GM19043 (cell line): ENCODE results near the gene ISL2.

Experiments used
- ATAC-seq: cut with Tn5 transposase; IDR thresholded peaks from one replicate; pipeline ENCODE4 v1.9.1; 2021; ENCODE audit warnings: low read depth; ENCODE audit not compliant: unreplicated experiment

The ISL2 gene

DNA sequence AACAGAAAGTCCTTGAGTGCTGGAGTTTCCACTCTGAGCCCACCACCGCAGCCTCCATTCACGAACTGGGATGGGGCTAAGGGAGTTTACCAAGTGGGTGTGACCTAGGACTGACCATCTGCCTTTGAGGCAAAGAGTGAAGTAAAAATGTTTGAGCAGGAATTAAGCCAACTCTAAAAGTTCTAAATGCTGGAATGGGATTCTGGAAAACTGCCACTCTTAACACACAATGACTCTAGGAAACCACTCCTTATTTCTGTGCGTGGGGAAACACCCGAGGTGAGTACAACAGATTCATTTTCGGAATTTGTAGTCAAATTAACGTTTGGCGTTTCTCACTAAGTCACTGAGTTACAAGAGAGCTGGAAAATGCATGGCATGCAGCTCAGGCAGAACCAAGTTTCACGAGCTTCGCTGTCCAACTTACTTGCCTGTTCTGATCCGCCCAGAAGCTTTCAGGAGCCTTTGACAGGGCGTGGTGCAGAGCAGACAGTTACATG is 31.6 kb downstream of the ISL2 start:
- no peak for ATAC-seq

DNA sequence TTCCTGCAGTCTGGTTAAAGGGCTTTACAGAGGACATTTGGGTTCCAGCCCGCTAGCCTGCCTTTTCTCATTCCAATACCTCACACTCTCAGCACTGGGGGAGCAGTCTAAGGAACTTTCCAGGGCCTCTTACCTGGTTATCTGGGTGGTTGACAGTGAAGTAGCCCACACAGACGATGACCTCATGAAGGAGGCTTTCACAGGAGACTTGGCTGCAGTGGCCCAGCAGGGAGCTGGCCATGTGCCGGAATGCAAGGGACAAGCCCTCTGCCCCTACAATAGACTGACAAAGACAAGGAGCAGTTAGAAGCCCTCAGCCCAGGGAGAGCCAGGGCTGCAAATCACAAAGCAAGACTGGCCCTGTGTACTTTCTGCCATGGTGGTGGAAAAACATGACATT is 39.5 kb downstream of the ISL2 start:
- ATAC-seq = no peak

DNA sequence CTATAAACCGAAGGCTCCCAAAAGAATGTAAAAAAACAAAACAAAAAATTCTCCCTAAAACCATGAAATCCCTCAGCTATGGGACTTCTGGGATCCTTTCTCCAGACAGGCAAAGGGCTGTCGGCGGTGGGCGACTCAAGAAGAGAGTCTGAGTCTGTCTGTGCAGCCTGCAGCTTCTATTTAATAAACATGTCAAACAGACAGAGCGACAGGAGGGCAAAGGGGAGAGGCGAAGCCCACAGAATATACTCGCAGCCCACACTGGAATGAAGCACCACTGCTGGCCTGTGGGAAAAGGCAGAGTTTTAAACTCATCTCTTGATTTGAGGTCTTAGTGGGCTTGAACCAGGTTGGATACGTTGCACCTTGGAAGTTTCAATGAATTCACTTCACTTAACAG is 40.2 kb downstream of the ISL2 start:
- no peak for ATAC-seq

DNA sequence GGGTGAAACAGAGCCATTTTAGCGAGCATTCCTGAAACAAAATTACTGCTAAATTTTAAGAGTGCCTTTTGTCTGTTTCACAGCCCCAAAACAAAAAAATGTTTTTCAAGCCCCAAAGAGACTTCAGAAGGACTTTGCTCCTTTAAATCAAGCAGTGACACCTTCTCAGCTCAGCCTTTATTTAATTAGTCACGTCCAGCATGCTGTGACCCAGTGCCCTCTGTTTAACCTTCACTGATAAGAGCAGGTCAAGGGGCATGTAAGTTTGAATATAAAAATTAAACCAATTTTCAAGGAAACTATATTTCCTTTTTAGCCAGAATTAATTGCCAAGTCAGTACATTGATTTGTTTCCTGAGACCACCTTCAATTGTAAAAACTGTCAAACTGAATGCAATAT is 40.6 kb downstream of the ISL2 start:
- ATAC-seq = no peak

DNA sequence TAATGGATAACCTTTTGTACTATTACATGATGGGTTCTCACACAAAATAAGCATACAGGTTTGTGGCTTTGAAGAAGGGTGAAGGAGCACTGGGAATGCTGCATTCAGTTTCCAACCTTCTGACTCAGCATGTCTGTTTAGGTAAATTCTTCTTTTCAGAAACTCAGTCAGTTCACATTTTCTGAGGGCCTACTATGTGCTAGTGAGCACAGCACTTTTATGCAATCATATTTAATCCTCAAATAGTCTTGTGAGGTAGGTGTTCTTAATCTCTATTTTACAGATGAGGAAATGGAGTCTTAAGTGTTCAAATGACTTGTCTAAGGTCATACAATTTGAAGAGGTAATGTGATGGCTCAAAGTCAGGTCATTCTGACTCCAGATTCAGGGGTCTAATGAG is 41.2 kb downstream of the ISL2 start:
- ATAC-seq = no peak

DNA sequence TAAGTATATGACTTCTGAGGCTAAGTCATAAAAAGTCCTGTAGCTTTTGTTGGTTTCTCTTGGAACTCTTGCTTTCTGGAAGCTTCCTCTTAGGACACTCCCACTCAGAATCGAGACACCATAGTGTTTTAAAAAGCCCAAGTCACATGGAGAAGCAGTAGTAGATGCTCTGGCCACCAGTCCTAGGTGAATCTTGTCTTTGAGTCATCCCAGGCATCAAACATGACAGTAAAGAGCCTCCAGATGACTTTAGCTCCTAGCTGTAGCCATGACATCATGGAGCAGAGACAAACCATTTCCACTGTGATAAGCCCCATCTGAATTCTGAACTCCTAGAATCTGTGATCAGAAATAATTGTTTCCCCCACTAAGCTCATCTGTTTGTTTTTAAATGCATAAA is 42.1 kb downstream of the ISL2 start:
- ATAC-seq = no peak

DNA sequence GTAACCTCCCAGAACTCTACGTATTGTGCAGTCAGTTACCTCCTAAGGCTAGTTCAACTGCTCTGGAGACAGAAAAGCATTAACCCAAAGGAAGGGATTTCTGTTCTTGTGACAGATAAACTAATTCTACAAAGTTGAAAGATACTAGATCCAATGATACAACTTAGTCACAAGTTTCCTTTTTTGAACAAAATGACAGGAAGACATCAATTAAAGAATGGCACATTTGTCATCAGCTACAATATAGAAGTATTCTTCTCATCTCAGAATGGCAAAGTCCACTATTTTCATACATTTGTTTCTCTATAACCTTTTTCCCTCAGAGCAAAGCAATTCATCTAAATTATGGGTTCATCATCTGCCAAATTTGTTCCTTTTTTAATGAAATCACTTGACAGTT is 43.7 kb downstream of the ISL2 start:
- ATAC-seq = no peak

DNA sequence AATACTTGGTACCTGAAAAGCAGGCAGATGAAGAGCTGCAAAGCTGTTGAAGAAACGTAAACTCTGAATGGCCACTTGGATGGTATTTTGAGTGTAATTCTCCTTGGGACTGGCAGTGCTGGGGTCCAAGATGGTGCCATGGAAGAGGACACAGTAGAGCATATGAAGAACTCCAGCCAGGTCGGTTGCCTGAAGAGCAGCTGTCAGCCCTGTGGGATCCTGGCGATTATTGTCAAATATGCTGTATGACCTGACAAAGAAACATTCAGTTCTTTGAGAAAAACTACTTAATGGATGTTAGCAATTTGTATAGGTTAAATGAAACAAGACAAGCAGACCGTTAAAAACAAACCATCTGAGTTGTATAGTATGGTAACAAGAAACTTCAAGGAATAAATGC is 44.8 kb downstream of the ISL2 start:
- ATAC-seq = no peak

DNA sequence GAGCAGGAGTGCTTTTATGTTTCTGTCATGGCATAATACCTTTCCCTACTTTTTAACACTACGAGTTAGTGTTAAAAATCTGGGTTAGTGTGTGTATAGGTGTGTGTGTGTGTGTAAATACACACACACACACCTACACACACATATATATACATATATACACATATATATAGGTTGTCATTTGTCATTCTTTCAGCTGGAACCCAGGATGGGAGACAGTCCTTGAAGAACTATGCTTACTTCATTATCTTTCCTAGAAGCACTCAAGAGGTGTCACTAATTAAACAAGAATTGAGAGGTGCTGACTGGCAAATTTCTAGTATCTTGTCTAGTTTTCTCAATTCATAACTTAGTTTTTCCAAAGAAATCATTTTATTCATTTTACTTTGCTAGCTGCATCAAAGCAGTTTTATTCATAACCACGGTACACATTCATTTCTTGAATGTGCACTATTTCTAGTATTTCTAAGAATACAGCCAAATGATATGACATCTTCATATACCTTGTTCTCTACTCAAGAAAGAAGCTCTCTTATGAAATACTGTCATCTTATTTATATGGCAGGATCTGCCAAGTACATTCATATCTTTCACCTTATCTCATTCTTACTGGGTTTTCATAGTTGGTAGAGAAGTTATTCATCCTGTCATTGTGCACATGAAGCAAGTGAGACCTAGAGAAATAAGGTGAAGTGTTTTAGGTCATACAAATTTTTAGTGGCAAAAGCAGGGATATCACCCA is 46.6 kb downstream of the ISL2 start:
- ATAC-seq = no peak

DNA sequence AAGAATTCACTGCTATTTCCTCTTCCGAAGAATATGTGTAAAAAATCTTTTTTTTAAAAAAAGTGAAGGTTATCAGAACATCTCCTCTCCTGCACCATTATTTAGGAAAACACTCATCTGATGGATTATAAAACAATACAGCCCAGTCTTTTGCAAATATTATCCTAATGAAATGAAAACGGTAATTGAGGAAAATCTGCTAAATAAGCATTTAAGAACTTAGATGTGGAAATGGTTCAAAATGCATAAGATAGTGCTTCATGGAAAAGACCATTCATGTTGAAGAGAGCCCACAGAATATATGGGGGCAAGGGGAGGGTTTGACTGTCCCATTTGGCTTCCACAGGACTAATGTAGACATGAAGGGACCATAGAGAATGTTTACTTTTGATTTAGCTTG is 47.8 kb downstream of the ISL2 start:
- no peak for ATAC-seq

DNA sequence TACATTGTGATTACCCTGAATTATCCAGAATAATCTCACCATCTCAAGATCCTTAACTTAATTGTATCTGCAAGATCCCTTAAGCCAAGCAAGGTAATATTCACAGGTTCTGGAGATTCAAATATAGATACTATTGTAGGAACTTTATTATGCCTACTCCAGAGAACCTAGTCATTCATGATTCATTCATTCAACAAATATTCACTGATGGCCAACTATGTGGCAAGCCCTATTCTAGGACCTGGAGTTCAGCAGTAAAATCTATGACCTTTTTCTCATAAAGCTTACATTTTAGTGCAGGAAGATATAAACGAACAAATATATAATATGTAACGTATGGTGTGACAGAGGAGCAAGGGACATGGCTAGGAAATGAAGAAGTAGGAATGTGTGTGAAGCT is 49.6 kb downstream of the ISL2 start:
- no peak for ATAC-seq

DNA sequence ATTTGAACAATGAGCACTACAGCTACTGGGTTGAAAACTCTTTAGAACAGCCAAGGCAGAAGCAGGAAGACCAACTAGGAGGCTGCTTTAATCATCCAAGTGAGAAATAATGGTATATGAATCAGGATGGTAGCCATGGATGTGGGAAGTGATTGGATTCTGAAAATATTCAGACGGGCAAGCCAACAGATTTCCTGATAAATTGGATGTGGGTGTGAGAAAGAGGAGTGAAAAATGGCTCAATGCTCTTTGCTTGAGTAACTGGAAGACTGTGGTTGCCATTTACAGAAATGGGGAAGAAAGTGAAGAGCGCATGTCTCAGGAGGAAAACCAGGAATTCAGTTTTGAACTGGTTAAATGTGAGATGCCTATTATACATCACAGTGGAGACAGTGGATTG is 50.4 kb downstream of the ISL2 start:
- no peak for ATAC-seq

DNA sequence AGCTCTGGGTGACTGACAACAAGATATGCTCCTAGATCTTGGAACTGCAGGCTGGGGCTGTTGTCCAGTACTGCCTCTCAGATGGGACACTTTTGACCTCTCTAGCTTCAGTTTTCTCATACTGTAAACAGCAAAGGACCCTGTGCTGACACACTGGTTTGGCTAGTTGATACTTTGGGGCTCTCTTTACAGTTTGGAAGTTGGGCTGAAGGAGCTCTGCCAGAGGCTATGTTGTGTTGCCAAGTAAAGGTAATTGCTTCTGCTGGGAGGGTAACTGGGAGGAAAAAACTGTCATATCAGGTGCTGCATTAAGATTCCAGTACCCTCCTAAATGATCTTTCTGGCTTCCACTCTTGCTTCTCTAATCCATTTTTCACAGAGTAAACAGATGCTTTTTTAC is 54.0 kb downstream of the ISL2 start:
- no peak for ATAC-seq

DNA sequence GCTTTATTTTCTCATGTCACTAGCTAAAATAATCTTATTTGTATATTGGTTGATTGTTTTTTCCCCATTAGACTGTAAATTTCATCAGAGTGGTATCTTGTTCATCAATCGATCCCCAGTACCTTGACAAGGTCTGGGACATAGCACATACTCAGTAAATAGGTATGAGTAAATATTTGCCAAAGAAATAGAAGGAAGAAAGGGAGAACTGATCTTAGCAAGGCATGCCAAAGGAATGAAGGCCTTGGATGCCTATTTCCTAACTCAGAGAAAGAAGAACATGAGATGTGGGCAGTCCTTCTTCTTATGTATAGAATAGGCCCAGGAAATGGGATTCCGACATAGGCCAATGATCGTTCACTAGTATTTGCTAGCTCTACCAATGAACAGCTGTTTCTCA is 54.7 kb downstream of the ISL2 start:
- no peak for ATAC-seq

DNA sequence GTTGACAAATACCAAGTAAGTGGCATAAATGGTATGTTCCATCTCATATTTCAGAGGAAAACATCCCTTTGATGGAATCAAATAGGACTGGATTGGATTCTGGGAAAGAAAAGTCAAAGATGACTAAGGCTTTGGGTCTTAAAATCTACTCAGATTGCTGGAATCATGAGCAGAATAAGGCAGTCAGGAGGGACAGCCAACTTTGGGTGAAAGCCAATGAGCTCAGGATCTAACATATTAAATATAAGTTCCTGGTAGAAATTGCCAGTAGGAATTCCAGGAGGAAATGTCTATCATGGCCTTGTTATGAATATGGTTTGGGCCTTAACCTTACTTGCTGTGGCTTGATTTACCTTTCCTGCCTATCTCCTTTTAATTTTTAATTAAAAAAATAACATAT is 55.3 kb downstream of the ISL2 start:
- no peak for ATAC-seq
